Measurements from ENCODE around the gene DCTN2.
"Not testable (repeated sequence)": the region's sequence is repeated elsewhere in the genome, so short reads cannot be mapped to it uniquely, and the experiment has no call there.

The DCTN2 gene

GRCh38 chr12:57569858-57570257 lies 22.9 kb upstream of the DCTN2 start:
- Histone ChIP-seq H3K27me3 (ENCODE audit: insufficient read depth, poor library complexity, severe bottlenecking) (no peaks in the 10 kb centered on the region), H3K36me3 (ENCODE audit: low read depth) (no peaks in the 10 kb centered on the region), H3K9me3 (ENCODE audit: severe bottlenecking) (no peaks in the 10 kb centered on the region), H3K4me1 (ENCODE audit: insufficient read depth, poor library complexity, severe bottlenecking) (no peaks in the 10 kb centered on the region), H3K27ac (ENCODE audit: poor library complexity, severe bottlenecking) (no peak overlapping the region), H3K4me3 (ENCODE audit: severe bottlenecking) (no peak overlapping the region)
- no peak for ATAC-seq (ENCODE audit: low read depth)
- TF ChIP-seq, protein P1, sequence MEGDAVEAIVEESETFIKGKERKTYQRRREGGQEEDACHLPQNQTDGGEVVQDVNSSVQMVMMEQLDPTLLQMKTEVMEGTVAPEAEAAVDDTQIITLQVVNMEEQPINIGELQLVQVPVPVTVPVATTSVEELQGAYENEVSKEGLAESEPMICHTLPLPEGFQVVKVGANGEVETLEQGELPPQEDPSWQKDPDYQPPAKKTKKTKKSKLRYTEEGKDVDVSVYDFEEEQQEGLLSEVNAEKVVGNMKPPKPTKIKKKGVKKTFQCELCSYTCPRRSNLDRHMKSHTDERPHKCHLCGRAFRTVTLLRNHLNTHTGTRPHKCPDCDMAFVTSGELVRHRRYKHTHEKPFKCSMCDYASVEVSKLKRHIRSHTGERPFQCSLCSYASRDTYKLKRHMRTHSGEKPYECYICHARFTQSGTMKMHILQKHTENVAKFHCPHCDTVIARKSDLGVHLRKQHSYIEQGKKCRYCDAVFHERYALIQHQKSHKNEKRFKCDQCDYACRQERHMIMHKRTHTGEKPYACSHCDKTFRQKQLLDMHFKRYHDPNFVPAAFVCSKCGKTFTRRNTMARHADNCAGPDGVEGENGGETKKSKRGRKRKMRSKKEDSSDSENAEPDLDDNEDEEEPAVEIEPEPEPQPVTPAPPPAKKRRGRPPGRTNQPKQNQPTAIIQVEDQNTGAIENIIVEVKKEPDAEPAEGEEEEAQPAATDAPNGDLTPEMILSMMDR (IDR thresholded peaks at IDR 0.05; ENCODE audit: poor library complexity, severe bottlenecking), result no peak
- no peak for DNase-seq (ENCODE audit: low spot score)

- Histone ChIP-seq H3K36me3 (ENCODE audit: low read depth) (no peaks in the 10 kb centered on the region), H3K27ac (ENCODE audit: poor library complexity, severe bottlenecking) (no peak overlapping the region), H3K4me1 (ENCODE audit: insufficient read depth, poor library complexity, severe bottlenecking) (no peaks in the 10 kb centered on the region), H3K27me3 (ENCODE audit: insufficient read depth, poor library complexity, severe bottlenecking) (no peaks in the 10 kb centered on the region), H3K4me3 (ENCODE audit: severe bottlenecking) (no peak overlapping the region), H3K9me3 (ENCODE audit: severe bottlenecking) (no peaks in the 10 kb centered on the region)
- DNase-seq (ENCODE audit: low spot score) (no peak), ATAC-seq (ENCODE audit: low read depth) (no peak)
- TF ChIP-seq, protein P1 (IDR thresholded peaks at IDR 0.05; ENCODE audit: poor library complexity, severe bottlenecking), result no peak
These were observed 21.8 kb upstream of the DCTN2 start for GRCh38 chr12:57568838-57569237.

GRCh38 chr12:57564178-57564740 lies 17.3 kb upstream of the DCTN2 start:
- TF ChIP-seq, protein P1 (IDR thresholded peaks at IDR 0.05; ENCODE audit: poor library complexity, severe bottlenecking), result no peak
- Histone ChIP-seq H3K36me3 (ENCODE audit: low read depth) (no peaks in the 10 kb centered on the region), H3K4me3 (ENCODE audit: severe bottlenecking) (no peak overlapping the region), H3K9me3 (ENCODE audit: severe bottlenecking) (no peaks in the 10 kb centered on the region), H3K27ac (ENCODE audit: poor library complexity, severe bottlenecking) (no peak overlapping the region), H3K4me1 (ENCODE audit: insufficient read depth, poor library complexity, severe bottlenecking) (no peaks in the 10 kb centered on the region), H3K27me3 (ENCODE audit: insufficient read depth, poor library complexity, severe bottlenecking) (no peaks in the 10 kb centered on the region)
- ATAC-seq (ENCODE audit: low read depth), result no peak
- DNase-seq (ENCODE audit: low spot score), result no peak

DNA sequence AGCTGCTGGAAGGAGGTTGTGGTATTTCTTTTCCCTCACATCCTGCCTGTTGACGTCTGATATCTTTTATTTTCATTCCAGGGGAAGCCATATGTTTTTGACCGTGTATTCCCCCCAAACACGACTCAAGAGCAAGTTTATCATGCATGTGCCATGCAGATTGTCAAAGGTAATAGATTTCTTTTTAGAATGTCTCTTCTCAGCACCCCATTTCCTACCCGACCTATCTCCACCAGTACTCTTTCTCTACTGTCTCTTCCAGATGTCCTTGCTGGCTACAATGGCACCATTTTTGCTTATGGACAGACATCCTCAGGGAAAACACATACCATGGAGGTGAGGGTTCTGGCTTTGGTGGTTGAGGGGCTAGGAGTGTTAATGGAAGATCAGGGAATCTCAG lies 16.4 kb upstream of the DCTN2 start:
- H3K4me3 ChIP-seq (ENCODE audit: severe bottlenecking), result no peak overlapping the region
- H3K9me3 ChIP-seq (ENCODE audit: severe bottlenecking), result no peaks in the 10 kb centered on the region
- no peaks in the 10 kb centered on the region for H3K36me3 ChIP-seq (ENCODE audit: low read depth)
- no peak overlapping the region for H3K27ac ChIP-seq (ENCODE audit: poor library complexity, severe bottlenecking)
- DNase-seq (ENCODE audit: low spot score), result no peak
- no peaks in the 10 kb centered on the region for H3K27me3 ChIP-seq (ENCODE audit: insufficient read depth, poor library complexity, severe bottlenecking)
- H3K4me1 ChIP-seq (ENCODE audit: insufficient read depth, poor library complexity, severe bottlenecking), result no peaks in the 10 kb centered on the region
- TF ChIP-seq, protein P1 (IDR thresholded peaks at IDR 0.05; ENCODE audit: poor library complexity, severe bottlenecking), result no peak
- ATAC-seq (ENCODE audit: low read depth), result no peak

GRCh38 chr12:57561117-57561516 lies 14.1 kb upstream of the DCTN2 start:
- H3K27ac ChIP-seq (ENCODE audit: poor library complexity, severe bottlenecking); H3K27me3 ChIP-seq (ENCODE audit: insufficient read depth, poor library complexity, severe bottlenecking); H3K36me3 ChIP-seq (ENCODE audit: low read depth); DNase-seq (ENCODE audit: low spot score); H3K9me3 ChIP-seq (ENCODE audit: severe bottlenecking); H3K4me3 ChIP-seq (ENCODE audit: severe bottlenecking); H3K4me1 ChIP-seq (ENCODE audit: insufficient read depth, poor library complexity, severe bottlenecking): not testable (repeated sequence)
- 0 out of 3 replicates have a peak, but pooled peaks have one; percentile 41 for ATAC-seq (ENCODE audit: low read depth)
